SK-N-SH treated with all-trans-retinoic acid at 6 μM for 48 hours (cell line): ENCODE data around the gene FAM50B.

Source experiments
- ATAC-seq: fragments of 200-7000 bp; cut with Tn5 transposase; 3 replicates; pipeline ENCODE4 v1.9.1; 2020; ENCODE audit warnings: mild to moderate bottlenecking, moderate library complexity
- ARNTL ChIP-seq: fragments of 450-650 bp; formaldehyde crosslinking; IDR thresholded peaks from 2 replicates; pipeline ENCODE4 v1.5.0; 2020; ENCODE audit warnings: low read depth, mild to moderate bottlenecking, moderate library complexity, borderline replicate concordance
- BACH2 ChIP-seq: fragments of 250-450 bp; sonication (Bioruptor Pico); IDR thresholded peaks from 2 replicates; pipeline ENCODE4 v1.9.0; 2021; ENCODE audit warnings: mild to moderate bottlenecking, borderline replicate concordance
- CSDC2 ChIP-seq: fragments of 250-450 bp; sonication (Bioruptor Pico); IDR thresholded peaks from 2 replicates; pipeline ENCODE4 v1.5.0; 2020; ENCODE audit warnings: mild to moderate bottlenecking, moderate library complexity
- ESRRG ChIP-seq: fragments of 250-450 bp; sonication (Bioruptor Pico); IDR thresholded peaks from 2 replicates; pipeline ENCODE4 v1.6.1; 2021; ENCODE audit warnings: mild to moderate bottlenecking
- GLIS3 ChIP-seq: fragments of 250-450 bp; sonication (Bioruptor Pico); IDR thresholded peaks from 2 replicates; pipeline ENCODE4 v1.5.0; 2020; ENCODE audit warnings: mild to moderate bottlenecking, moderate library complexity
- ISL1 ChIP-seq: fragments of 250-450 bp; sonication (Bioruptor Pico); IDR thresholded peaks from 2 replicates; pipeline ENCODE4 v2.1.2; 2022; ENCODE audit warnings: mild to moderate bottlenecking, moderate library complexity
- OSR1 ChIP-seq: fragments of 250-450 bp; sonication (Bioruptor Pico); IDR thresholded peaks from 2 replicates; pipeline ENCODE4 v1.8.0; 2022; ENCODE audit warnings: moderate library complexity, mild to moderate bottlenecking, inconsistent platforms
- PPARA ChIP-seq: fragments of 250-450 bp; sonication (Bioruptor Pico); IDR thresholded peaks from 2 replicates; pipeline ENCODE4 v1.5.0; 2020; ENCODE audit warnings: mild to moderate bottlenecking, borderline replicate concordance
- RARB ChIP-seq: fragments of 250-450 bp; sonication (Bioruptor Pico); IDR thresholded peaks from 2 replicates; pipeline ENCODE4 v1.8.0; 2021; ENCODE audit warnings: mild to moderate bottlenecking, moderate library complexity
- SNAI2 ChIP-seq: fragments of 250-450 bp; sonication (Bioruptor Pico); IDR thresholded peaks from 2 replicates; pipeline ENCODE4 v1.5.0; 2020; ENCODE audit warnings: mild to moderate bottlenecking, moderate library complexity
- TCF4 ChIP-seq: fragments of 250-450 bp; sonication (Bioruptor Pico); IDR thresholded peaks from 2 replicates; pipeline ENCODE4 v1.8.0; 2021; ENCODE audit warnings: mild to moderate bottlenecking, moderate library complexity, borderline replicate concordance
- TOX ChIP-seq: fragments of 250-450 bp; sonication (Bioruptor Pico); IDR thresholded peaks from 2 replicates; pipeline ENCODE4 v1.8.0; 2021; ENCODE audit warnings: mild to moderate bottlenecking, moderate library complexity, borderline replicate concordance
- ZC3H10 ChIP-seq: fragments of 250-450 bp; sonication (Bioruptor Pico); IDR thresholded peaks from 2 replicates; pipeline ENCODE4 v1.5.1; 2021; ENCODE audit warnings: mild to moderate bottlenecking, moderate library complexity
- ZFP3 ChIP-seq: fragments of 250-450 bp; sonication (Bioruptor Pico); IDR thresholded peaks from 2 replicates; pipeline ENCODE4 v1.5.0; 2020; ENCODE audit warnings: mild to moderate bottlenecking, moderate library complexity
- ZFP30 ChIP-seq: fragments of 450-650 bp; formaldehyde crosslinking; IDR thresholded peaks from 2 replicates; pipeline ENCODE4 v1.5.0; 2022; ENCODE audit warnings: mild to moderate bottlenecking, moderate library complexity
- ZNF565 ChIP-seq: fragments of 450-650 bp; formaldehyde crosslinking; conservative IDR thresholded peaks from 2 replicates; pipeline ENCODE4 v1.5.0; 2020; ENCODE audit warnings: low read depth, mild to moderate bottlenecking, moderate library complexity
- ZNF70 ChIP-seq: fragments of 450-650 bp; formaldehyde crosslinking; IDR thresholded peaks from 2 replicates; pipeline ENCODE4 v1.5.0; 2020; ENCODE audit warnings: mild to moderate bottlenecking, moderate library complexity
- ZNF8 ChIP-seq: fragments of 450-650 bp; formaldehyde crosslinking; IDR thresholded peaks from 2 replicates; pipeline ENCODE4 v1.5.0; 2020; ENCODE audit warnings: mild to moderate bottlenecking, moderate library complexity
- TF ChIP-seq, protein P1 (sequence below): fragments of 250-450 bp; sonication (Bioruptor Pico); IDR thresholded peaks from 2 replicates; pipeline ENCODE4 v1.5.1; 2020; ENCODE audit warnings: low read depth, mild to moderate bottlenecking, moderate library complexity
- TF ChIP-seq, protein P2 (sequence below): fragments of 250-450 bp; sonication (Bioruptor Pico); IDR thresholded peaks from 2 replicates; pipeline ENCODE4 v1.5.1; 2021; ENCODE audit warnings: mild to moderate bottlenecking, moderate library complexity
- TF ChIP-seq, protein P3 (sequence below): fragments of 250-450 bp; sonication (Bioruptor Pico); IDR thresholded peaks from 2 replicates; pipeline ENCODE4 v1.5.0; 2020; ENCODE audit warnings: mild to moderate bottlenecking, moderate library complexity
- TF ChIP-seq, protein P4 (sequence below): fragments of 250-450 bp; sonication (Bioruptor Pico); IDR thresholded peaks from 2 replicates; pipeline ENCODE4 v1.8.0; 2020; ENCODE audit warnings: mild to moderate bottlenecking, moderate library complexity, borderline replicate concordance
- TF ChIP-seq, protein P5 (sequence below): fragments of 250-450 bp; sonication (Bioruptor Pico); IDR thresholded peaks from 2 replicates; pipeline ENCODE4 v1.8.0; 2021; ENCODE audit warnings: low read depth, mild to moderate bottlenecking, moderate library complexity, borderline replicate concordance

The FAM50B gene

DNA sequence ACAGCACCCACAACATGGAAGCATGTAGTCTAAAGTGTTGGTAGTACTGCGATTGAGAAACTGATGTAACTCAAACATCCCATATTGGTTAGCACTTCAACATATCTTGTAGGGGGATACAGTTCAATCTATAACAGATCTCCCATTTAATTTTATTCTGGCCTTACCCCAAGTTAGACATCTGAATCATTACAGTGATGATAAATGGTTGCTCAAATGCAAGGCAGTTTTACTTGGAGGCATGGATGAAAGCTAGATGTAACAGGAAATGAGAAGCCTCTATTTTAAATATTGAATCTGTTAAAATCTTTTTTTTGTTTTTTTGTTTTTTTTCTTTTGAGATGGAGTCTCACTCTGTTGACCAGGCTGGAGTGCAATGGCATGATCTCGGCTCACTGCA is 44.2 kb upstream of the FAM50B start:
- no peak for ATAC-seq
- no peak for TF ChIP-seq ESRRG (CRISPR knock-in tag)
- TF ChIP-seq TOX (CRISPR knock-in tag), result no peak
- no peak for TF ChIP-seq ZFP30 (CRISPR knock-in tag)
- no peak for TF ChIP-seq BACH2
- TF ChIP-seq ZNF8 (CRISPR knock-in tag), result no peak
- TF ChIP-seq, protein P1, sequence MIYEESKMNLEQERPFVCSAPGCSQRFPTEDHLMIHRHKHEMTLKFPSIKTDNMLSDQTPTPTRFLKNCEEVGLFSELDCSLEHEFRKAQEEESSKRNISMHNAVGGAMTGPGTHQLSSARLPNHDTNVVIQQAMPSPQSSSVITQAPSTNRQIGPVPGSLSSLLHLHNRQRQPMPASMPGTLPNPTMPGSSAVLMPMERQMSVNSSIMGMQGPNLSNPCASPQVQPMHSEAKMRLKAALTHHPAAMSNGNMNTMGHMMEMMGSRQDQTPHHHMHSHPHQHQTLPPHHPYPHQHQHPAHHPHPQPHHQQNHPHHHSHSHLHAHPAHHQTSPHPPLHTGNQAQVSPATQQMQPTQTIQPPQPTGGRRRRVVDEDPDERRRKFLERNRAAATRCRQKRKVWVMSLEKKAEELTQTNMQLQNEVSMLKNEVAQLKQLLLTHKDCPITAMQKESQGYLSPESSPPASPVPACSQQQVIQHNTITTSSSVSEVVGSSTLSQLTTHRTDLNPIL, result no peak
- TF ChIP-seq CSDC2 (CRISPR knock-in tag), result no peak
- no peak for TF ChIP-seq ZFP3 (CRISPR knock-in tag)
- no peak for TF ChIP-seq SNAI2 (CRISPR knock-in tag)

DNA sequence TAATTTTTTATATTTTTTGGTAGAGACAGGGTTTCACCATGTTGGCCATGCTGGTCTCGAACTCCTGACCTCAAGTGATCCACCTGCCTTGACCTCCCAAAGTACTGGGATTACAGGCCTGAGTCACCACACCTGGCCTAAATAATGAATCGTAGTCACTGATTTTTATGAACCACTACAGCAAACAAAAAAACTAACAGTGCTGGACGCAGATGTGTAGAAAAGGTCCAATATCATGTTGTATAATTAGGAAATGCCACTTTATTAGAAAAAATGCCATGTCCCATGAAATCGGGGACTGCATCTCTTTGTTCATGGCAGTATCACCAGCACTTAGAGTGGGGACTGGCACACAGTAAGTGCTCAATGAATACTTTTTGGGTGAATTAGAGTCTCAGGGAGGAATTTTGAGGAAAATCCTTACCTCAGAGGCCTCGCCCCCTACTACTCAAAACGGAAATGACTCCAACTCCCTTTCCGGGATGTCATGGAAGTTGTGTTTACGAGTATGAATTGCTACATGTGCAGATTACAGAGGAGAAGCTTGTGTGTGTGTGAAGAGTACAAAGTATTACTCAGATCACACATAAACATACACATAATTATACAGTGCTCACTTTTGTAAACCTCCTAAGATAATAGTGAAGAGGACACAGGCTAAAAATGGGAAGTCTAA is 43.6 kb upstream of the FAM50B start:
- TF ChIP-seq, protein P1, result no peak
- TF ChIP-seq, protein P2, sequence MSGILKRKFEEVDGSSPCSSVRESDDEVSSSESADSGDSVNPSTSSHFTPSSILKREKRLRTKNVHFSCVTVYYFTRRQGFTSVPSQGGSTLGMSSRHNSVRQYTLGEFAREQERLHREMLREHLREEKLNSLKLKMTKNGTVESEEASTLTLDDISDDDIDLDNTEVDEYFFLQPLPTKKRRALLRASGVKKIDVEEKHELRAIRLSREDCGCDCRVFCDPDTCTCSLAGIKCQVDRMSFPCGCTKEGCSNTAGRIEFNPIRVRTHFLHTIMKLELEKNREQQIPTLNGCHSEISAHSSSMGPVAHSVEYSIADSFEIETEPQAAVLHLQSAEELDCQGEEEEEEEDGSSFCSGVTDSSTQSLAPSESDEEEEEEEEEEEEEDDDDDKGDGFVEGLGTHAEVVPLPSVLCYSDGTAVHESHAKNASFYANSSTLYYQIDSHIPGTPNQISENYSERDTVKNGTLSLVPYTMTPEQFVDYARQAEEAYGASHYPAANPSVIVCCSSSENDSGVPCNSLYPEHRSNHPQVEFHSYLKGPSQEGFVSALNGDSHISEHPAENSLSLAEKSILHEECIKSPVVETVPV, result no peak
- TF ChIP-seq ZC3H10 (CRISPR knock-in tag), result no peak
- TF ChIP-seq ARNTL (CRISPR knock-in tag), result no peak
- TF ChIP-seq ZFP3 (CRISPR knock-in tag), result no peak
- TF ChIP-seq OSR1 (CRISPR knock-in tag), result no peak
- TF ChIP-seq PPARA (CRISPR knock-in tag), result no peak
- no peak for TF ChIP-seq RARB (CRISPR knock-in tag)
- TF ChIP-seq, protein P3, sequence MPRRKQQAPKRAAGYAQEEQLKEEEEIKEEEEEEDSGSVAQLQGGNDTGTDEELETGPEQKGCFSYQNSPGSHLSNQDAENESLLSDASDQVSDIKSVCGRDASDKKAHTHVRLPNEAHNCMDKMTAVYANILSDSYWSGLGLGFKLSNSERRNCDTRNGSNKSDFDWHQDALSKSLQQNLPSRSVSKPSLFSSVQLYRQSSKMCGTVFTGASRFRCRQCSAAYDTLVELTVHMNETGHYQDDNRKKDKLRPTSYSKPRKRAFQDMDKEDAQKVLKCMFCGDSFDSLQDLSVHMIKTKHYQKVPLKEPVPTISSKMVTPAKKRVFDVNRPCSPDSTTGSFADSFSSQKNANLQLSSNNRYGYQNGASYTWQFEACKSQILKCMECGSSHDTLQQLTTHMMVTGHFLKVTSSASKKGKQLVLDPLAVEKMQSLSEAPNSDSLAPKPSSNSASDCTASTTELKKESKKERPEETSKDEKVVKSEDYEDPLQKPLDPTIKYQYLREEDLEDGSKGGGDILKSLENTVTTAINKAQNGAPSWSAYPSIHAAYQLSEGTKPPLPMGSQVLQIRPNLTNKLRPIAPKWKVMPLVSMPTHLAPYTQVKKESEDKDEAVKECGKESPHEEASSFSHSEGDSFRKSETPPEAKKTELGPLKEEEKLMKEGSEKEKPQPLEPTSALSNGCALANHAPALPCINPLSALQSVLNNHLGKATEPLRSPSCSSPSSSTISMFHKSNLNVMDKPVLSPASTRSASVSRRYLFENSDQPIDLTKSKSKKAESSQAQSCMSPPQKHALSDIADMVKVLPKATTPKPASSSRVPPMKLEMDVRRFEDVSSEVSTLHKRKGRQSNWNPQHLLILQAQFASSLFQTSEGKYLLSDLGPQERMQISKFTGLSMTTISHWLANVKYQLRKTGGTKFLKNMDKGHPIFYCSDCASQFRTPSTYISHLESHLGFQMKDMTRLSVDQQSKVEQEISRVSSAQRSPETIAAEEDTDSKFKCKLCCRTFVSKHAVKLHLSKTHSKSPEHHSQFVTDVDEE (CRISPR knock-in tag), result no peak
- TF ChIP-seq ESRRG (CRISPR knock-in tag), result no peak
- no peak for TF ChIP-seq TCF4
- TF ChIP-seq ZNF70 (CRISPR knock-in tag), result no peak
- ATAC-seq, result no peak

DNA sequence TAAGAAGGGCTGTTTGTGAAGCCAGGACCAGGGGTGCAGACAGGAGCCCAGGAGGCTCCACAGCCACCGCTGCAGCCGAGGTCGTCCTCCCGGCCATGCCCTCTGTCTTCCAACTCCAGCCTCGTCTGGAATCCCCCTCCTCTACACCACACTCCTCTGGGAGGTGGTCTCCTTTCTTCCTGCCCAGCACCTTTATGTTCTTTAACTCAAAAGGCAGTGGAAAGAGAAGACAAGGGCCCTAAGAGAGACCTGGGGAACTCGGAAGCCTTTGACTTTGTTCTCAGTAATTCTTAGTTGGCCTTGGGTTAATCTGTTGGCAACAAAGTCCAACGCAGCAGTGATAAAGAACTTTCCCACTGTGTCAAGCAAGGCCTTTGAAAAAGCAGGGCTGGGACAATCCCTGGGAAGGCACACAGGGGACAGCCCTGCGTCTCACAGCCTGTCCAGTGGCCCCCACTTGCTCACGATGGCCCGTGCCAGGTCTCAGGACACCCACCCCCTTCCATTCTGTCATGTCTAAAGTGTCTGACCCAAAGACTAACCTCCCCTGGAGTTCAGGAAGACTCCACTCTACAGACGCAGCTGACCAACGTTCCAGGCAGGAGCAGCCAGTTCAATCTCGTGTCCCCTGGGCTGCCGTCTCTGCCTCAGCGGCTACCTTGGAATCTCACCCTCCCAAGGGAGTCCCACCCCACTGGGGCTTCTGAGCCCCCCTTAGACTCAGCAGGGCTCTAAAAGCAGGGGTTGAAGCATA is 42.8 kb upstream of the FAM50B start:
- no peak for ATAC-seq
- TF ChIP-seq GLIS3 (CRISPR knock-in tag) (no peak), ZFP30 (CRISPR knock-in tag) (no peak), ARNTL (CRISPR knock-in tag) (no peak)

DNA sequence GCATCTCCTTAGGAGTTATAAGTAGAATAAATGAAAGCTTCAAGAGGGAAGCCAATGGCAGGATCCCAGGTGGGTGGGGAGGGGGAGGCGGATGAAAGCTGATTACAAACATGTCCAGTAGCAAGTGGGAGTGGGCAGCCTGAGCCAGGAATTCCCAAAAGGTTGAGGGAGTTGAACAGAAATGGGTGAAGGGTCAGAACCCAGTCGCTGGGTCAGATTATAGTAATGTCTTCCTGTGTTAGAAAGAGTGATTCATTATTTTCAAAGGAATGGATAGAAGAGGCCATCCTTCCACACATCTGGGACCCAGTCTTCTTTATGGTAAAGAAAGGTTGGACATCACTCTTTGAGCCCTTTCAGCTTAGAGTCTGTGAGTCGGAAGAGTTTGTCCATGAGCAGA is 41.0 kb upstream of the FAM50B start:
- no peak for ATAC-seq
- TF ChIP-seq ZNF70 (CRISPR knock-in tag) (no peak), ARNTL (CRISPR knock-in tag) (no peak), ZNF8 (CRISPR knock-in tag) (no peak), ISL1 (CRISPR knock-in tag) (no peak), ZFP30 (CRISPR knock-in tag) (no peak), OSR1 (CRISPR knock-in tag) (no peak), ESRRG (CRISPR knock-in tag) (no peak), SNAI2 (CRISPR knock-in tag) (no peak), TCF4 (no peak), ZNF565 (CRISPR knock-in tag) (no peak), ZC3H10 (CRISPR knock-in tag) (no peak), RARB (CRISPR knock-in tag) (no peak), TOX (CRISPR knock-in tag) (no peak)
- TF ChIP-seq, protein P1, result no peak
- TF ChIP-seq, protein P4, sequence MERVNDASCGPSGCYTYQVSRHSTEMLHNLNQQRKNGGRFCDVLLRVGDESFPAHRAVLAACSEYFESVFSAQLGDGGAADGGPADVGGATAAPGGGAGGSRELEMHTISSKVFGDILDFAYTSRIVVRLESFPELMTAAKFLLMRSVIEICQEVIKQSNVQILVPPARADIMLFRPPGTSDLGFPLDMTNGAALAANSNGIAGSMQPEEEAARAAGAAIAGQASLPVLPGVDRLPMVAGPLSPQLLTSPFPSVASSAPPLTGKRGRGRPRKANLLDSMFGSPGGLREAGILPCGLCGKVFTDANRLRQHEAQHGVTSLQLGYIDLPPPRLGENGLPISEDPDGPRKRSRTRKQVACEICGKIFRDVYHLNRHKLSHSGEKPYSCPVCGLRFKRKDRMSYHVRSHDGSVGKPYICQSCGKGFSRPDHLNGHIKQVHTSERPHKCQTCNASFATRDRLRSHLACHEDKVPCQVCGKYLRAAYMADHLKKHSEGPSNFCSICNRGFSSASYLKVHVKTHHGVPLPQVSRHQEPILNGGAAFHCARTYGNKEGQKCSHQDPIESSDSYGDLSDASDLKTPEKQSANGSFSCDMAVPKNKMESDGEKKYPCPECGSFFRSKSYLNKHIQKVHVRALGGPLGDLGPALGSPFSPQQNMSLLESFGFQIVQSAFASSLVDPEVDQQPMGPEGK (CRISPR knock-in tag), result no peak
- TF ChIP-seq, protein P5, sequence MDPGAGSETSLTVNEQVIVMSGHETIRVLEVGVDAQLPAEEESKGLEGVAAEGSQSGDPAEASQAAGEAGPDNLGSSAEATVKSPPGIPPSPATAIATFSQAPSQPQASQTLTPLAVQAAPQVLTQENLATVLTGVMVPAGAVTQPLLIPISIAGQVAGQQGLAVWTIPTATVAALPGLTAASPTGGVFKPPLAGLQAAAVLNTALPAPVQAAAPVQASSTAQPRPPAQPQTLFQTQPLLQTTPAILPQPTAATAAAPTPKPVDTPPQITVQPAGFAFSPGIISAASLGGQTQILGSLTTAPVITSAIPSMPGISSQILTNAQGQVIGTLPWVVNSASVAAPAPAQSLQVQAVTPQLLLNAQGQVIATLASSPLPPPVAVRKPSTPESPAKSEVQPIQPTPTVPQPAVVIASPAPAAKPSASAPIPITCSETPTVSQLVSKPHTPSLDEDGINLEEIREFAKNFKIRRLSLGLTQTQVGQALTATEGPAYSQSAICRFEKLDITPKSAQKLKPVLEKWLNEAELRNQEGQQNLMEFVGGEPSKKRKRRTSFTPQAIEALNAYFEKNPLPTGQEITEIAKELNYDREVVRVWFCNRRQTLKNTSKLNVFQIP (CRISPR knock-in tag), result no peak
